SK-N-DZ (cell line): ENCODE measurements around the gene IL10RA. TPM values are rescaled to one million over a fixed set of nuclear protein-coding genes. Genes with fewer than 3 reads are reported as not detected.
"Not testable (repeated sequence)": the region's sequence is repeated elsewhere in the genome, so short reads cannot be mapped to it uniquely, and the experiment has no call there.

Source experiments
- DNase-seq: peaks from one replicate; pipeline ENCODE4 v3.0.0-alpha.2; 2015; ENCODE audit warnings: low spot score
- polyA plus RNA-seq, 2 experiments: library from polyadenylated mRNA; depleted of rRNA; stranded (reverse); fragments of >200 nt; gene quantifications; 2 replicates each; pipeline ENCODE4 v1.2.3, GENCODE V29; 2014

The IL10RA gene
- polyA plus RNA-seq (2014; cell fraction: cytosol; rRNA removed), result not detected in 2 replicates
- polyA plus RNA-seq (2014; cell fraction: nucleus; rRNA removed), result not detected in 2 replicates

DNA sequence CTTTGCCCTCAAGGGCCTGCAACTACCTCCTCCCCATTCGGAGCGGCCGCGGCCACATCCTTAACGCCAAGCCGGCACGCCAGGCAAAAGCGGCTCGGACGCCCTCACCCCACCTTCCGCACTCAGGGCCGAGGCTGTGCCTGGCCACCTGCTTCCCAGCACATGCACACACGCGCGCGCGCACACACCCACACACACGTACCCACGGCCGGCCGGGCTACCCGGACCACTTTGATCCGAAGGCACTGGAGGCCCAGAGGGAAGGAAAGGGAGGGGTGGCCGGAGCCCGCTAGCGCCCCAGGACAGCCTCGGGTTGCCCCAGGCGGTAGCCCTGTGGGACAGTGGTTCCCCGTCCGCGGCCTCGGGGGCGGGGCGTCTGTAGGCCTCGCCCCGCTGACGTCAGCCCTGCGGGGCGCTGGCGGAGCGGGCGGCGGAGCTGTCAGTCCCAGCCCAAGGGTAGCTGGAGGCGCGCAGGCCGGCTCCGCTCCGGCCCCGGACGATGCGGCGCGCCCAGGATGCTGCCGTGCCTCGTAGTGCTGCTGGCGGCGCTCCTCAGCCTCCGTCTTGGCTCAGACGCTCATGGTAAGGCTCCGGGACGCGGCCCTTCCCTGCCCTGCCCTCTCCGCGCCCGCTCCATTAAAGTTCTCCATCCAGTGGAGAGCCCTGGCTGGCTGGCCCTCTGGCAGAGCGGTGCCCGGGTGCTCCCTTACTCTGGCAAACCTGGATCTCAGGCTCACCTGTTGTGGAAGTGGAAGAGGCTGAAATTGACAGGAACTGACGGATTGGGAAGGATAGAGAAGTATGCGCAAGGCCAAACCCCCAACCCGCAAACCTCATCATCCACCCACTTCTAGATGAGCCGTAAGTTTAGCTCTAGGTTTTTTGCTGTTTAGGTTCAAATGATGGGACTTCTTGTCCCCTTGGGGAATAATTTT is at the start of gene IL10RA:
IL10RA (plus strand) TSS at position 442 of the 935 bp plus-strand sequence; CDS start at position 516, 74 bp downstream.
- DNase-seq, result peak; percentile 29

DNA sequence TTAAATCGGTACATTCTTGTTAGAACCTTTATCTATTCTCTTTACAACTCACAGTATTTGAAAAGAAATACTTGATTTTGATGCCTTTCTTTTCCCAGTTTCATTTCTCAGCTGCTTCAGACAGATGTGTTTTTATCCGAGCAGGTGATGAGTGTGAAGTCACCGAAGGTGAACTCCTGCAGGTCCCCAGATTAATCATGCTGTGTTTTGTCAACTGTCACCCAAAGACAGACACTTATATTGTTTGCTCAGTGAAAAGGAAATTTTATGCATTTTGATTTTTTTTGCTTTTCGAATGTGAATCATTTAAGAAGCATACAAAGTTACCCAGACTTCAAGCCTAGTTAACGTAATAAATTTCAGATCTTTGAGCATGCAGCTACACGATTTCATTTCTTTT is 49.2 kb upstream of the IL10RA start:
- no peak for DNase-seq

DNA sequence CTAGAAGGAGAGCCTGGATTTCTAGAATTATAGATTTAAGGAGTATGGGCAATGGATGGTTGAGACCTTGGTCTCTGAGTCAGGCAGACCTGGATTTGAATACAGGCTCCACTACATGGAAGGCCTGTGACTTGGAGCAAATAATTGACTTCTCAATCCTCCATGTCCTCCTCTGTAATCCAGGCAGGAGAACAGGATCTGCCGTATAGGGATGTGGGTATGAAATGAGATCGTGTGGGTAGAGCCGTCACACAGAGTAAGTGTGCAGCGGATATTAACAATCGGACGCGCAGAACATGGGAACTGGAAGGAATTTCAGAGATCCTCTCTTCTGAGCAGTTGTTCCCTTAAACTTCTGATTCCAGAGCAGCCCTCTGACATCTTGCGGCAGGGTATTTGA is 45.5 kb upstream of the IL10RA start:
- no peak for DNase-seq

DNA sequence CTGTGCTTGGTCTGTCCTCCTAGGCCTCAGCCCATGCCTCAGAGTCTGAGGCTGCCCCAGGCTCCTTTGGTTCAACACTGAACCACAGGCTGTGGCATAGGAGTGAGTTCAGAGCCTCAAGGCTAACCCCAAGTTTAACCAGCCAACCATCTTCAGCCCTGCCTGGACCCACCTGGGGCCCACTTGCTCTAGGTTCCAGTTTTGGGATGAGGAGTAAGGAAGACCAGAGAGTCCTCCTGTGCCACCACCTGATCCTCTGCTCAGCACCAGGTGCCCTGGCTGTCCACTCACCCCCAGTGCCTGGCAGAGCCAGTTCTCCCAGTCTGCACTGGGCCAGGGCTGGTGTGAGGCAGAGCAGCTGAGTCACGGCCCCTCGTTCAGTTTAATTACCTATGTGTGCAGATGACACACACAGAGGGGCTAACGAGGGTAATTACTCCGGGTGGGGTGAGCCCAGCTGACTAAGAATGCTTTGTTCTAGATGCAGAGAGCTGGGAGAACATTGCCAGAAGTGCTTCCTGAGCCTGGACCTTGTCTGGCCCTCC is 45.0 kb upstream of the IL10RA start:
- no peak for DNase-seq

DNA sequence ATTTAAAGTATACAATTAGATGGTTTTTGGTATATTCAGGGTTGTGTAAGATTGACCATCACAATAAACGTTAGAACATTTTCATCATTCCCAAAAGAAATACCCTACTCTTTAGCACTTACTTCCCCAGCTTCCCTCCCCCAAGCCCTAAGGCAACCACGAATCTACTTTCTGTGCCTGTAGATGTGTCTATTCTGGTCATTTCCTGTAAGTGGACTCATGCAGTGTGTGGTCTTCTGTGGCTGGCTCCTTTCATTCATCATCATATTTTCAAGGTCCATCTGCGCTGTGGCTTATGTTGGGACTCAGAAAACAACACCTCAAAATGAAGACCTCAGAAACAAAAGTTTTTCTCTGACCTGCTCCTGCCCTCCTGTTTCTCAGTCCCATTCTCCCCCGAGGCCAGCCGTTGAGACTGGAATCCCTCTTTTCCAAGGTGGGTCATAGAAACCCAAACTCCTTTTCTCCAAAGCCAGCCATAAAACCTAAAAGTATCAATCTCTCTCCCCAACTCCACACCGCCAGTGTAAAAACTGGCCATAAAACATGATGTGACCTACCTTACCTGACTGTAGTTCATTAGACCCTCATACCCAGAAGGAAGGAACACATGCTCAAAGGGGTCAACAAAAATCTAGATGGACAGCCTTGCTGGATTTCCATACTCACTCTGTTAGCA is 44.1 kb upstream of the IL10RA start:
- no peak for DNase-seq

DNA sequence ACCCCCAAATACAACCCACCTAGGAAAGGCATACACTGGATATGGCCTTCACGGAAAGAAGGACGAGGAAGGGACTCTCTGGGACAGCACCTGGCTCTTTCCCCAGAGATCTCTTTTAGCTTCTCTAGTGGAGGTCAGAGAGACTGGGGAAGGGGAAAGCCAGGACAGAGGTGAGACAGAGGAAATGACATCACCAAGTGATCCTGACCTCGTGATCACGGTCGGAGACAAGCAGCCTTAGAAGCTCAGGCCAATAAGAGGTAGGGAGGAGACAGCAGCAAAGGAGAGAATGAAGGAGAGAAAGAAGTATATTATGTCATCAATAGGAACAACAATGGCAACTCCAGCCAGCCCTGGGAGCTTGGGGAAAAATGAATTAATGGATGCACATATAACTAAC is 41.6 kb upstream of the IL10RA start:
- DNase-seq, result no peak

DNA sequence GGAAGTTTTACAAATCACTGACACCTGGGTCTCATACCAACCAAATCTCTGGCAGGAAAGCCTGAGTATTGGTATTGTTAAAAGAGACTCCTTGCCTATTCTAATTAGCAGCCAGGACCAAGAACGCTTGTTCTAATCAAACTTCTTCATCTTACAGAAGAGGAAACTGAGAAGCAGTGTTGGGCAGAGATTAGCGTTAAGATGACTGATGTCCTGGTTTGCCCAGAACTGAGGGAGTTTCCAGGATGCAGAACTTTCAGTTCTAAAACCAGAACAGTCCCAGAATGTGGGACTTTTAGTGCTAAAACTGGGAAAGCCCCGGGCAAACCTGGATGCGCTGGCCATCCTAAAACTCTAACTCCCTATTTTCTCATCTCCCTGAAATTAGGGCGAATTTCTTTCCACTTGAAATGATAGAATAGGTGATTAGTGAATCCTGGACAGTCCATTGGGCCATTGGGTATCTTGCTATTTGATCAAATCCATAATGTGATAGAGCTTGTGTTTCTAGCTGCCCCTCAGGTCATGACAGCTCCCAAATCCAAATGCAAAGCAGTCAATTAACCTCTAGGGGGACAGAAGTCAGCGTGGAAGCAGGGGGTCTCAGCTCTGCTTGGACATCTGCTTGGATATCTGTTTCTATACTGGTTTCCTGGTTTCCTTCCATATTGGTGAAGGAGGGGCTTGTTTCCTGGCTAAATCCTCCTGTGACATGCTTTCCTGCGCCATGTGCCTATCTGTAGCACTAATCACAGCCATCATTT is 41.0 kb upstream of the IL10RA start:
- DNase-seq, result peak; percentile 10

DNA sequence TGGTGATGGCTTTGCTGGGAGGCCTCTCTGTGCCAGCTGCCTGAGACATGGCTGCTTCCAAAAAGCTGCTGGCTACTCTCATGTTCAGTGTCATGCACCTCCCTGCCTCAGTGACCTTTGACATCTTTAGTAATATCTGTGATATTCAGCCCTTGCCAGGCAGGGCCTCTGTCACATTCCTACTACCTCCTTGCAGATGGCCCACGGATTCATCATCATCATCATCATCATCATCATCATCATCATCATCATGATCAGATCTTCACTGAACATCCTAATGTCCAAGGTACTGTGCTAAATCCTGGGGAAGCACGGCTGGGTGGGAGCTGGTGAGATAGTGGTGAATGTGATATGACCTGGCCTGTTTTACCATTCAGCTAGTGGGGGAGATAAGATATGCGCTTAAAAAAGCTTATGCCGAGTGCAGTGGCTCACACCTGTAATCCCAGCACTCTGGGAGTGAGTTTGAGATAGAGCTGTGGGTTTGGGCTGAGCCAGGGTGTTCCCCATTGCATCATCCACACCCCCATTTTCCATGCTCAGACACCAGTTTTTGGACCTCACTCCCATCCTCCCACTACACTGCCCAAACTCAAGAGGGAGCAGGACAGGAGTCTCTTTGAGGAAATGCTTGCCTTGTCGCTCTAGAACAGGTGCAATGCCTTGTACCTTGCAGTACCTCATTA is 39.9 kb upstream of the IL10RA start:
- no peak for DNase-seq

DNA sequence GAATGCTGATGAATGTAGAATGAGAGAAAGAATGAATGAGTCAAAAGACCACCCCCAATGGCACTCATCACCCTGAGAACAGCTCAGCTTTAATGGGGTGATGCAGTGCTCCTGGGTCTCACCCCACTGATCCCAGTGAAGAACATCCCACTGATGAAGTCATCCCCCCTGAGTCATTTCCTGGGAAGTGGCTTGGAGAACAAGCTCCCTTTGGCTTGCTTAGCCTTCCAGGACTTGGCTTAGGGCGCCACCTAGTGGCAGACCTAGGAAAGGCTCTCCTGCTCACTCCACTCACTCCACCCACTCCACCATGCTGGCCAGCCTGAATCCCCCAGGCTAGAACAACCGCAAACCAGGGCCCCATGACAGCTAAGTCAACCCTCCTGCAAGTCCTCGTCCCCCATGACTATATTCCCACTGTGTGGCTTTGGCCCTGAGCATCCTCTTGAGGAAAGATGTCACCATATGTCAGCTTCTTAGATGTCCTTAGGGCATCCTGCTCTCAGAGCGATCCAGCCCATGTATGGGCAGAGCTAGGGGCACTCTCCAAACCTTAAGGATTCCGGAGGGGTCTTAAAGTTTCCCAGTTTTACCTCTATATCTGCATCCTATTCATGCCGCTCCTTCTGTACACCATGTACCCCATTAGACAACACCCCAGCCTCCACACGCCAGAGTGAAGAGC is 39.2 kb upstream of the IL10RA start:
- peak; percentile 68 for DNase-seq

DNA sequence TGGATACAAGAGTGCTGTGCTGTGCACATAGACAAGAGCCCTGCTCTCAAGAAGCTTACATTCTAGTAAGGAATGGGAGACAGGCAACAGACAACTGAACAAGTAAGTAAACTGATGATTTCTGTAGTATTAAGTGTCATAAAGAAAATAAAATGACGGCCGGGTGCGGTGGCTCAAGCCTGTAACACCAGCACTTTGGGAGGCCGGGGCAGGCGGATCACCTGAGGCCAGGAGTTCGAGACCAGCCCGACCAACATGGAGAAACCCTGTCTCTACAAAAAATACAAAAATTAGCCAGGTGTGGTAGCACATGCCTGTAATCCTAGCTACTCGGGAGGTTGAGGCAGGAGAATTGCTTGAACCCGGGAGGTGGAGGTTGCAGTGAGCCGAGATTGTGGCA is 38.4 kb upstream of the IL10RA start:
- not testable (repeated sequence) for DNase-seq

DNA sequence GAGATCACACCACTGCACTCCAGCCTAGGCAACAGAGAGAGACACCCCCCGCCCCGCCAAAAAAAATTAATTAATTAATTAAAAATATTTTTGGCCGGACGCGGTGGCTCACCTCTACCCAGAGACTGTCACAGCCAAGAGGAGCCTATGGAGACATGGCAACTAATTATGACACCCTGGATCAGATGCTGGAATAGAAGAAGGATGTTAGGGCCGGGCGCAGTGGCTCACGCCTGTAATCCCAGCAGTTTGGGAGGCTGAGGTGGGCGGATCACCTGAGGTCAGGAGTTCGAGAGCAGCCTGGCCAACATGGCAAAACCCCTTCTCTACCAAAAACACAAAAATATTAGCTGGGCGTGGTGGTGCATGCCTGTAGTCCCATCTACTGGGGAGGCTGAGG is 37.7 kb upstream of the IL10RA start:
- DNase-seq, result not testable (repeated sequence)

DNA sequence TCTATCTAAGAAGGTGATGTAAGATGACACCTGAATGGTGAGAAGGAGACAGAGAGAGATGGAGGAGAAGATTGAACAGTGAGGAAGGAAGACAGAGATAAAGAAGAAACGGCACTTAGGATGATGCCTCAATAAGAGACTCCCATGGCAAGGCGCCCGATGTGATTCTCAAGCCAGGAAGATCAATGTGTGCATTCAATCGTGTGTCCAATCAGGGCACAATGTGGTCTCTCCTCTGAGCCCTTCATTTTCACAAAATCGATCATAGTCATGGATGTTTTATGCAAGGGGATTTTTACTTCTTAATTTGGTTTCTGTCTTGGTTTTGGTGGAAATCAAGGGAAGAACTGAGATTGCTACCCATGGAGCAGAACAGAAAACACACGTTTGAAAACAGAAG is 37.1 kb upstream of the IL10RA start:
- DNase-seq, result no peak

DNA sequence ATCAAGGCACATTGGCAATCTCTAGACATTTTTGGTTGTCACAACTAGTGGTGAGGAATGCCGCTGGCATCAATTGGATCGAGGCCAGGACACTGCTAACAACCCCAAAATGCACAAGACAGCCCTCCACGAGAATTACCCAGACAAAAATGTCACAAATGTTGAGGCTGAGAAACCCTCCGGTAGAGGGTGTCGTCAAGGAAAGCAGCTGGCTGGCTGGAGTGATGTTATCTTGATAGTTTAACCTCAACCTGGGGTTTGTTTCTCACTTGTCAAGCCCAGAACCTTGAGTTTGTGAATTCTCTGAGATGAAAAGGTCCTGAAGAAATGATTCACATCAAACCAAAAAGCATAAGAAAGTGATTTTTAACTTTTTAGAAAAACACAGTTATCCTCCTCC is 35.9 kb upstream of the IL10RA start:
- no peak for DNase-seq

DNA sequence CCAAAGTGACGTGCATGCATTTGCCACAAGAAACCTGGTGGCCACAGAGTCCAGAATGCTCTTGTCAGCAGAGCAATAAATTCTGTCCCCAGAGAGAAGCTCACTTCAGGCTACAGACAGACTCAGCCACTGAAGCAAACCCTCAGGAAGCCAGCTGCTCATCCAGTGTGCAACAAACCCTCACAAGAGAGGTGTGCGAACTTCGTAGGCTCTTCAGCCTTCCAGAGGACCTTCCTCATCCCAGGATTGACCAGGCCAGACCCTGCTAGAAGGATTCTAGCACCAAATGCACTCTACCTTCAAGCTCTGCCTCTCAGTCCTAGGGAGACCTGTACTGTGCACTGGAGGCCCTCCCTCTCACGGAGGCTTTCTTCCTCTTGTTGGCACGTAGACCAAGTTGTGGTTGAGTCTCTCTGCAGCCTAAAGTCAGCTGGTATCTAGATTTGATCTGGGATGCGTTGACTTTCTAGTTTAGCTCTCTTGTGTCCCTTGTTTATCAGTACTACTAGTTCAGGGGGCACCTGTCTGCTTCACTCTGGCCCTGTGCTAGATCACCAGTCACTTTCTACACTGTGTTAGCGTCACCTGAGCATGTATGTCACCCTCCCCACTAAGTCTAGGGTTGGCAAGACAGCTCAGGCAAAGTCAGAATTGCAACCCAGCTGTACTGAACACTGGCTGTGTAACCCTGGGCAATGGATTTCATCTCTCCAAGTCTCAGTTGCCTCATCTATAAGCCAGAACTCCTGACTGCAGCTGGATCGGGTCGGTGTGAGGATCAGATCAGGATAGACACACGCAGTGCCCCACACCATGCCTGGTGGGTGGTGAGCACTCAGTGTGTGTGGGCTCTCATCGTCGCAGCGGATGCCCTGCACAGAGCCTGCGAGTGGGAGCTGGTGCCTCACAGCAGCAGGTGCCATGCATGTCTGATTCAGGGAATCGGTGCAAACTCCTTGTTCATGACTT is 34.9 kb upstream of the IL10RA start:
- no peak for DNase-seq

DNA sequence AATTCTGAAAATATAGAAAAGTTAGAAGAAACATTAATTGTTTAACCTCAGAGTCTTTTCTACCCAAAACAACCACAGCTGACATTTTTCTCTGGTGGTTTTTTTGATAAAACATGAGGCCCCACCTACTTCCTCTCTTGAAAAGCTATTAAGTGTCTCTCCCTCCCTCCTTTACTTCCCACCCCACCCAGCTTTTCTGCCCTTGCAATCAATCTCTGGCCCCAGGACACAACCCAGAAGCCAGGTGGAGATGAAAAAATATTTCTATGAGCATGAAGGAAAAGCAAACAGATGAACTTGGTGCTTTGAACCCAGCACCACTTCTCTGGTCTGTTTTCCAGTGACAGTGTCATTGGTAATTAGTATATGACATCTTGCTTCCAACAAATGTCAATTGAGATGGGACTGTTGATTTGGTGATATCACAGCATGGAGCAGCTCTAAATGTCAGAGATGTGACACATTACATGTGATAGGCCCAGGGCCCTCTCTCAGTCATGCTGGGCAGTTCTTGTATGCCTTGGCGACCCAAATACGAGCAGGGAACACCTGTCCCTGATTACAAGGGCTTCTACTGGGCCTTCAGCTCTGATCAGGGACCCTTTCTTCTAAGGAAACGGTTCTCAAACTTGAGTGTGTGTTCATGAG is 33.0 kb upstream of the IL10RA start:
- no peak for DNase-seq

DNA sequence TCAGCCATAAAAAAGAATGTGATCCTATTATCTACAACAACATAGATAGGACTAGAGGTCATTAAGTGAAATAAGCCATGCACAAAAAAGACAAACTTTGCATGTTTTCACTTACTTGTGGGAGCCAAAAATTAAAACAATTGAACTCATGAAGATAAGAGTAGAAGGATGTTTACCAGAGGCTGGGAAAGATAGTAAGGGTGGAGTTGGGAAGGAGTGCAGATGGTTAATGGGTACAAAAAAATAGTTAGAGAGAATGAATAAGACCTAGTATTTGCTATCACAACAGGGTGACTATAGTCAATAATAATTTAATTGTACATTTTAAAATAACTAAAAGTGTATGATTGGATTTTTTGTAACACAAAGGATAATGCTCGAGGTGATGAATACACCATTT is 27.2 kb upstream of the IL10RA start:
- no peak for DNase-seq

DNA sequence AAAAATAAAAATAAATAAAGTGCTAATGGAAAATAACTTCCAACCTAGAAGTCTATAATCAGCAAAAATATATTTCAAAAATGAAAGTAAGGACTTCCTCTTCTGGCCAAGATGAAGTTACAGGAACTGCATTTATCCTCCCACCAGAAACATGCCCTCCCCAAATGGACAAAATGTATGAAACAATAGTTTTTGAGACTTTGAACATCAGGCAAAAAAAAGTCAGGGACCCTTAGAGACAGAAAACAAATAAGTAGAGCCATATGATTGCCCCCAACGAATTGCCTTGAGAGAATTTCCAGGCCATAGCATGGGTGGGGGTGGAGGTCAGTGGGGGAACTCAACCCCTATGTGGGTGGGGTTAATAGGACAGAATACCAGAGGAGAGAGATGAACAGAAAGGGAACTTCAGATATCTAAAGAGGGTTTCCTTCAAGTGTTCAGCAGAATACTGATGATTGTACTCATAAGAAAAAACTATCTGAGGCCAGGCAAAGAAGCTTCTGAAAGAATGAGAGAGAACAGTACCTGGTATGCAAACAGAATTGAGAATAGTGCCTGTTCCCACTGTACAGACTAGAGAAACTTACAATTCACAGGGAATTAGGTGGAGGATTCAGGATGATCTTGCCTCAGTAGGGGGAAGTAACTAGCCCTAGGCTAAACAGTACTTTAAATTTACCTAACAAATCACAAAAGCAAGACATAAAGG is 26.6 kb upstream of the IL10RA start:
- DNase-seq, result no peak

DNA sequence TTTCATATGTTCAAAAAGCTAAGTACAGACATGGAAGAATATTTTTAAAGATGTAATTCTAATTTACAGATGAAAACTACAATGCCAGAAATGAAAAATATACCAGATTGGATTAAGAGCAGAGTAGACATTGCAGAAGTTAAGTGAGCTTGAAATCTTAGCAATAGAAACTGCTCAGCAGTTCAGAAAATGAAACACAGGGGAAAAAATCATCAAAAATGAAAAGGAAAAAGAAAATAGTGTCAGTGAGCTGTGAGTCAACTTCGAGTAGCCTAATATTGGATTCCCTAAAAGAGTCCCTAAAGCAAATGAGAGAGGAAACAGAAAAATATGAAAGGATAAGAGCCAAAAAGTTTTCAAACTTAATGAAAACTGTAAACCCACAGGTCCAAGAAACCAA is 25.8 kb upstream of the IL10RA start:
- no peak for DNase-seq
